Endometrium (tissue), 2 donors: ENCODE results near the gene PHF20.
"Not testable (repeated sequence)": the region's sequence is repeated elsewhere in the genome, so short reads cannot be mapped to it uniquely, and the experiment has no call there.

Experiments used
- FAIRE-seq: peaks from 2 replicates; lab custom pipeline; 2012; peaks lifted over from hg19 to GRCh38; lab: Jason Lieb, UNC
- donor health status: control.
- donor health status: control.

PHF20 gene

GRCh38 chr20:35886537-35886936, 114.7 kb downstream of the PHF20 start:
- no peak for FAIRE-seq

GRCh38 chr20:35887393-35888064, 115.7 kb downstream of the PHF20 start:
- no peak for FAIRE-seq

GRCh38 chr20:35888657-35889056, 116.8 kb downstream of the PHF20 start:
- no peak for FAIRE-seq

- no peak for FAIRE-seq
Measured at GRCh38 chr20:35891375-35891774, 119.6 kb downstream of the PHF20 start.

DNA sequence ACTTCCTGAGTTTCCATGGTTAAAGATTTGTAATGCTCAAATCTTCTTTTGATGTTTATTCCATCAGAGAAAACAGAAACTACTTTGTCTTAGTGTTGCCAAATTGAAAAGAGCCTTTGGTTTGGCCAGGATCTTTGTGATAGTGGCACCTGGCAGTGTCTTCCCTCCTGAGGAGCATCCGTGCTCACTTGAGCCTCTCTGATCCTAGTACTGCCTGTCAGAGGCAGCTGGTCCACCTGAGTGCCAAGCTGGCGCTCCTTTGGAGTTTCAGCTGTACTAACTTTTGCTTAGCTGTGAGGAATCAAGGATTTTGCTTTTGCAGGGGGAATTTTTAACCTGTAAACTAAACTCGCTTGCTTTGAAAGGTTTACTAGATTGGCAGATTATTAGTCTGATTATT, 121.1 kb downstream of the PHF20 start:
- FAIRE-seq = no peak

- no peak for FAIRE-seq
Measured at GRCh38 chr20:35893942-35894341, 122.1 kb downstream of the PHF20 start.

- FAIRE-seq = not testable (repeated sequence)
Measured at GRCh38 chr20:35895516-35895915, 123.7 kb downstream of the PHF20 start.

- no peak for FAIRE-seq
Measured at GRCh38 chr20:35899064-35899463, 127.2 kb downstream of the PHF20 start.

GRCh38 chr20:35901230-35901629, 129.4 kb downstream of the PHF20 start:
- FAIRE-seq = not testable (repeated sequence)

- no peak for FAIRE-seq
Measured at GRCh38 chr20:35901678-35902544, 130.1 kb downstream of the PHF20 start.

- FAIRE-seq = no peak
Measured at GRCh38 chr20:35902545-35902941, 130.7 kb downstream of the PHF20 start.

DNA sequence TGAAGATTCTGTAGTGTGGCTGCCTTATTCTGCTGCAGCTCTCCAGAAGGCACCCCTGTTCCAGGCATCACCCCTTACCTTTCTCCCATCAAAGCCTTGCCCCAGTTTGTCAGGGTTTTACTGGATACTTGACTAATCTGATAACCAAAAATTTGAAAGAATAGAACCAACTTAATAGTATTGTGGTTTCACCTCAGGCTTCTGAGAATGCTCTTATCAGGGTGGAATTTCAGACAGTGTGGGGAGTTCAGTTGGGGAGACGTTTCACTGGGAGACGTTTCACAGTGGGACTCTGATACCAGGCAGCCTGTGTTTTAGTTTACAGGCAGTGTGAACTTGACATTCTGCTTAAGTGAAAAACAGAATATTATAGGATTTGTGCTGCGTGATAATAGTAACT, 132.0 kb downstream of the PHF20 start:
- no peak for FAIRE-seq

DNA sequence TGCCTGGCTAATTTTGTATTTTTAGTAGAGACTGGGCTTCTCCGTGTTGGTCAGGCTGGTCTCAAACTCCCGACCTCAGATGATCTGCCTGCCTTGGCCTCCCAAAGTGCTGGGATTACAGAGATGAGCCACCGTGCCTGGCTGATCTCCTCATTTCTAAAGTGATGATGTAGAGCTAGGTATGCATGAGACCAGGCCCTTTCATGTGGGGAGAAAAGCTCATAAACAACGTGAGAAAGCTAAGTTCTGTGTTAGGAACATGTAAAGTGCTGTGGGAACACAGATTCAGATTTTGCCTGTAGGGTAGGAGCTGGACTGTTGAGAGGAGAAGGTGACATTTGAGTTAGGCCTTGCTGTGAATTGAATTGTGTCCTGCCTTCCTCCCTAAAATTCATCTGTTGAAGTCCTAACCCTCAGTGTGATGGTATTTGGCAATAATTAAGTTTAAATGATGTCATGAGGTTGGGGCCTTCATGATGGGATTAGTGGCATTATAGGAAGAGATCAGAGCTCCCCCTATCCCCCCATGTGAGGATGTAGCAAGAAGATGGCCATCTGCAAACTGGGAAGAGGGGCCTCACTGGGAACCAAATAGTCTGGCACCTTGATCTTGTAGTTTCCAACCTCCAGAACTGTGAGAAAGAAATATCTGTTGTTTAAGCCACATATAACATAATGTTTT, 133.3 kb downstream of the PHF20 start:
- no peak for FAIRE-seq

- FAIRE-seq = no peak
Measured at GRCh38 chr20:35907017-35907701, 135.3 kb downstream of the PHF20 start.

GRCh38 chr20:35908007-35908406, 136.2 kb downstream of the PHF20 start:
- no peak for FAIRE-seq

DNA sequence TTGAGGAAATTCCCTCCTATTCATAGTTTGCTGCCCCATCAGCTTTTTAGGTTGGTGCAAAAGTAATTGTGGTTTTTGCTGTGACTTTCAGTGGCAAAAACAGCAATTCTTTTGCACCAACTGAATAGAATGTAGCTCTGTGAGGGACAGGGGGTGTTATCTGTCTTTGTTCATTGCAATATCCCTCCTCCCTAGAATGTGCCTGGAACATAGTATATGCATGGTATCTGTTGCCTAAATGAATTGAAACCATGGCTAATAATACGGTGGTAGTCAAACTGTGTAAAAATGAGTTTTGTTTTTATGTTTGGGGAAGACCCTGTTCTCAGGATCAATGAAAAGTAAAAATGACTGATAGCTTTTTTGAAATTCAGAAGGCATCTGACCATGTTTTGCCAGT, 137.4 kb downstream of the PHF20 start:
- no peak for FAIRE-seq

- no peak for FAIRE-seq
Measured at GRCh38 chr20:35909796-35910195, 138.0 kb downstream of the PHF20 start.

- FAIRE-seq = no peak
Measured at GRCh38 chr20:35910254-35910653, 138.4 kb downstream of the PHF20 start.

DNA sequence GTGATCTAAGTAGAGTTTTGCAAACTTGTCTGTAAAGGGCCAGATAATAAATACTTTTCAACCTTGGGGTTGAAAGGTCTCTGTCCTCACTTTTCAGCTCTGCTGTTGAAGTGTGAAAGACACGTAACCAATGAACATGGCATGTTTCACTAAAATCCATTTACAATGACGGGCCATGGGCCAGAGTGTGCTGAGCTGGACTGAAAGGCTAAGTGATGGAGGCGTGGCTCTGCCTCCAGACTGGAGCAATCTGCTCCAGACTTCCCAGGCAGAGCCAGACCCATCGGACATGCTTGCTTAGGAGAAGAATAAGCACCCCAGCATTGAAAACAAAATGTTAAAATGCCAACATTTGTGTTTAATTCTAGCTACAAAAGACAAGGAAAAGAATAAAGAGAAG, 141.1 kb downstream of the PHF20 start:
- no peak for FAIRE-seq

GRCh38 chr20:35917077-35917476, 145.3 kb downstream of the PHF20 start:
- no peak for FAIRE-seq

DNA sequence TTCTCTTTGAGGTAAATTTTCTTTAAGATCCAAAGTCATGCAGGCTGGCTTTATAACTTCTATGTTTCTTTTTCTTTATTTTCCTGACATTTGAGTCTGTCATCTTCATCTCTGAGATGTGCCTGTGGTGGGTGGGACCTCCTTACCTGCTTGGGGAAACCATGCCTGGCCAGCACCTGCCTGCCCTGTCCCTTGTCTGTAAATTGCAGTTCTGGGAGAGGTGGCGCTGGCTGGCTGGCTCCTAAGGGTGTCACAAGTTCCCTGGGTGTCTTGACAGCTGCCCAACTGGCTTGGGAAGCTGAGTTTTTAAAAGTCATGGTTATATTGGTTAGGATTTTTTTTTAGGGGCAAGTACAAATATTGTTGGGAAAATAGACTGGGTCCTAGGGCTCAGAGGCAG, 146.2 kb downstream of the PHF20 start:
- FAIRE-seq = no peak

DNA sequence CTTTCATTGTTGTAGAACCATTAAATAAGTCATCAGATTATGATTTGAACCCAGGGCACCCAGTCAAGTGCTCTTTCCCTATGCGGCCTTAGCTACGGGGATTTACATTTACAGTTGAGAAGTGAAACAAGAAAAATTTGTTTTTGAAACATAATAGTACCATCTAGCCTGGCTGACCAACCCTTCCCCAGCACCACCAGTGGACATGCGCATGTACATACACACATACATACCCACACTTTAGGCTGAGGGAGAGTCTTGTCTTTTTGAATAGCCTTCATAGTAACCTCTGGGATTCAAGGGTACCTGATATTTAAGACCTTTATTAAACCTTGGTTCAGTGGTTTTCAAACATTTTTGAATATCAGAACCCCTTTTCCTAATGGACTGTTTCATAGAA, 148.7 kb downstream of the PHF20 start:
- no peak for FAIRE-seq
